ENCODE data around the gene RHAG.
"Not testable (repeated sequence)": the region's sequence is repeated elsewhere in the genome, so short reads cannot be mapped to it uniquely, and the experiment has no call there.

The RHAG gene

DNA sequence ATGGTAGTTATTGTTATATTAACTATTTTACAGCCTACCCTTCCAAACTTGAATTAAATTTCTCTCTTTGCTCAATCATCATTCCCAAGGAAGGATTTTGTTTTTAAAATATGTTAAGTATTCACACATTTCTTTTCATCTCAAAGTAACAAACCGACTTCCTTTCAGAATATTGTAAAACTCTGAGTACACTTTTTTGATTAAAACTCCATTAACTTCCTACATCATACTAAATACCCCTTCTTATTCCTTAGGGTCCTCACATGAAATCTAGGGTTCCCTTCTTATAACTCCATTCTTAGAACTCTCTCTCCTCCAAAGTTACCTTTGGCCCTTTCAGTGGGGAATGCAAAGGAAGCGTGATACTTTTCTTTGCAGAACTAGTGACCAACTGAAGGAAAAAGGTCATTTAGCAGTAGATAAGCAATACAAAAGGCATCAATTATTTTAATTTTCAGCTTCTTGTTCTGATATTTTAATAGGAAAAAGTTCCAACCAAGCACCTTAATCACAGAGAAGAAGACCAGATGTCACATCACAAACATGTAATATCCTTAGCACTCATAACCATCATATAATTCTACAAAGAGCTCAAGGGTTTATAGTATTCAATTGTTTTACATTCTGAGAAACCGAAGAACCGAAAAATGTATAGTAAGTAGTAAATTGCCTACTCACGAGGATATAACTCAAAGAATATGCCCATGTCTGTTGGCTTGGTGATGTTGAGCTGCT lies 494 bp downstream of the RHAG start:
- DNase-seq (ENCODE audit: low read depth in 2 of 2), result no peak

DNA sequence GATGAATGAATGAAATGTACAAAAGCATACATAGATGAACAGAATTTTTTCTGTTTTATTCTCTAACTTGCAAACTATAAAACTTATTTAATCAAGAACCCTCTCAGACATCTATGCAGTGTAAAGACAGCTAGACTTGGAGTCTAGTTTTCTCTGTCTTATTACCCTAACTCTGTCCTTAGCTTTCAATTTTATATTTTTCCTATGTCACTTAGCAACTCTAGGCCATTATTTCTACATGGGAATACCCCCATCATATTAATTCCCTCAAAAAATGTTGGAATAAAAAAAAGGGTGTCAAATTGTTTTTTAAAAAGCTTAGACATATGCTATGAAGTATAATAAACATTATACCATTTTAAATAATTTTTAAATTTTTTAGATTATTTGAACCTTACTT lies 1.2 kb downstream of the RHAG start:
- no peak for DNase-seq (ENCODE audit: low read depth in 2 of 2)

DNA sequence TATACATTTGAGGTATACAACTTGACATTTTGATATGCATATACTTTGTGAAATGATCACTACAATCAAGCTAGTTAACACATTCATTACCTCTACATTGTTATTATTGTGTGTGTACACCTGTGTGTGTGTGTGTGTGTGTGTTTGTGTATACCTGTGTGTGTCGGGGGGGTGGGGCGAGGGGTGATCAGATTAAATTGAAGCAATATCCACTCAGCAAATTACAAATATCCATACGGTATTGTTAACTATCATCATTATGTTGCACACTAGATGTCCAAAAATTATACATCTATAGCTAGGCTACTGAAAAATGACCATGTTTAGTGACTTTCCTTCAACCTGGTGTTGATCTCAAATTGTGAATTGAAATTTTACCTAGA lies 1.8 kb downstream of the RHAG start:
- DNase-seq (ENCODE audit: low read depth in 2 of 2), result no peak

- DNase-seq (ENCODE audit: low read depth in 2 of 2), result no peak
Observed at GRCh38 chr6:49634092-49634835, 2.4 kb downstream of the RHAG start.

DNA sequence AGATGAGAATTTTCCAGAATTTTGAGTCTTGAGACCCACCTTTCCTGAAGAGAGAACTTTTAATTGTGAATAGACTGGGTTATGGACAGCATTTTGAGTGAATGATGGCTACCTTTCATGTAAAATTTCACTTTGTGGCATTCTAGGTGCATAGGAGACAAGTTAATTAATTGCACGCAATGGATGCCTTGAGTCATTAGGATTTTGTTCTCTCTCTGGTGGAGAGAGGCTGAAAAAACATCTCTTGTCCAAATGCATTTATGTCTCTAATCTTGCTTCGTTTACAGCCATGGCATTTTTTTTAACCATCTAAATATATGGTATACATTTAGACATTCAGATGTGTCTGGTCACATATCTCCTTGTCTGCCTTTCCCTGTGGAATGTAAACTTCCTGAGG lies 3.1 kb downstream of the RHAG start:
- no peak for DNase-seq (ENCODE audit: low read depth in 2 of 2)

DNA sequence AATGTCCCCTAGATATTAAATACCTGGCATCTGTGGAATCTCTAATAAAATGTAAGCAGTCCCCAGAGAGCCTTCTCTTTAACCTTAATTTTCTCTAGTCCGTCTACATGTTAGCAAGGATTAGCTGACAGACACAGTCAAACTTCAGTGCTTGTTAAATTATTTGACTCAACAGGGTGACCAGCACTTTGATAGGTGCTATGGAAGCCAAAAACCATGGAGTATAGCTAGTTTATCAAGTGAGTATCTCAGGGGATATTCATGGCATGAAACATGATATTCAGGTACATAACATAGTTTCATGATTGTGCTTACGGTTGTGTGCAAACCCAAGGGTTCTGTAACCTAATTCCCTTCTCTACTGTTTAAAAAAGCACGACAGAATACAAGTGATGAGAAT lies 3.9 kb downstream of the RHAG start:
- DNase-seq (ENCODE audit: low read depth in 2 of 2), result no peak

DNA sequence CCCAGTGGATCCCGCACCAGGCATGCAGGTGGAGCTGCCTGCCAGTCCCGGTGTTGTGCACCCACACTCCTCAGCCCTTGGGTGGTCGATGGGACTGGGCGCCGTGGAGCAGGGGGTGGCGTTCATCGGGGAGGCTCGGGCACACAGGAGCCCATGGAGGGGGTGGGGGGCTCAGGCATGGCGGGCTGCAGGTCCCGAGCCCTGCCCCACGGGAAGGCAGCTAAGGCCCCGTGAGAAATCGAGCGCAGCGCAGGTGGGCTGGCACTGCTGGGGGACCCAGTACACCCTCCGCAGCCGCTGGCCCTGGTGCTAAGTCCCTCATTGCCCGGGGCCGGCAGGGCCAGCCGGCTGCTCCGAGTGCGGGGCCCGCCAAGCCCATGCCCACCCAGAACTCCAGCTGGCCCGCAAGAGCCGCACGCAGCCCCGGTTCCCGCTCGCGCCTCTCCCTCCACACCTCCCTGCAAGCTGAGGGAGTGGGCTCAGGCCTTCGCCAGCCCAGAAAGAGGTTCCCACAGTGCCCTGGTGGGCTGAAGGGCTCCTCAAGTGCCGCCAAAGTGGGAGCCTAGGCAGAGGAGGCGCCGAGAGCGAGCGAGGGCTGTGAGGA lies 7.1 kb downstream of the RHAG start:
- DNase-seq (ENCODE audit: low read depth in 2 of 2), result not testable (repeated sequence)

GRCh38 chr6:49626811-49627210 lies 9.8 kb downstream of the RHAG start:
- DNase-seq (ENCODE audit: low read depth in 2 of 2), result no peak

GRCh38 chr6:49618257-49618656 lies 18.4 kb downstream of the RHAG start:
- DNase-seq (ENCODE audit: low read depth in 2 of 2), result no peak

DNA sequence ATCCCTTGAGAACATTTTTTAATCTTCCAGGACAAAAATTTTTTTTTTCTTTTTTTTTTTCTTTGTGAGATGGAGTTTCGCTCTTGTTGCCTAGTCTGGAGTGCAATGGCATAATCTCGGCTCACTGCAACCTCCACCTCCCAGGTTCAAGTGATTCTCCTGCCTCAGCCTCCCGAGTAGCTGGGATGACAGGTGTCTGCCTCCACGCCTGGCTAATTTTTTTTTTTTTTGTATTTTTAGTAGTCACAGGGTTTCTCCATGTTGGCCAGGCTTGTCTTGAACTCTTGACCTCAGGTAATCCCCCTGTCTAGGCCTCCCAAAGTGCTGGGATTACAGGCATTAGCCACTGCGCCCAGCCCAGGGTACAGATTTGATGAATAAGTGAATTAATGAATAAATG lies 22.5 kb downstream of the RHAG start:
- not testable (repeated sequence) for DNase-seq (ENCODE audit: low read depth in 2 of 2)

DNA sequence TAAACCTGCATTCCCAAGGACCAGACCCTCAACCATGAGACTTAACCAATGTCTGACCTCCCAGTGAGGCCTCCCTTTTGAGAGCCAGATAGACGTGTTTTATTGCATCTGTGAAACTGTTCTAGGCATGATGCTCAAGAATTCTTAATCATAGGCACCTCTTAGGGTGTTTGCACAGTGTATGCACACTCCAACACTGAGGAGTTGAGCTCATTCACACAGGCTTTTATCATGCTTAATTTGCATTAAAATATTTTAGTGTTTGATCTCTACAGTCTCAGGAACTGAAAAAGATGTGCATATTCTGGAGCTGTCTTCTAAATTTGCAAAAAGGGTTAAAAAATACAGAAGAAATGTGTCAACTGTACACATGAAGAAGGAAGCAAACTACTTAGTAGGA lies 27.4 kb downstream of the RHAG start:
- DNase-seq (ENCODE audit: low read depth in 2 of 2), result no peak

DNA sequence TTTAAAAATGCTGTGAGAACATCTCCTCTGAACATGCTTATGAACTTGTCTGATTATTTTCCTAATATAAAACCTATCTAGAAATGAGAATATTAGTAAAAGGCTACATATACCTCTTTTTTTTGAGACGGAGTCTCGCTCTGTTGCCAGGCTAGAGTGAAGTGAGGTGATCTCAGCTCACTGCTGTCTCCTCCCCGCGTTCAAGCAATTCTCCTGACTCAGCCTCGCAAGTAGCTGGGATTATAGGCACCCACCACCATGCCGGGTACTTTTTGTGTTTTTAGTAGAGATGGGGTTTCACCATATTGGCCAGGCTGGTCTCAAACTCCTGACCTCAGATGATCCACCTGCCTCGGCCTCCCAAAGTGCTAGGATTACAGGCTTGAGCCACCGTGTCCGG lies 28.4 kb downstream of the RHAG start:
- DNase-seq (ENCODE audit: low read depth in 2 of 2), result not testable (repeated sequence)

- DNase-seq (ENCODE audit: low read depth in 2 of 2), result no peak
Observed at GRCh38 chr6:49607391-49607982, 29.2 kb downstream of the RHAG start.

DNA sequence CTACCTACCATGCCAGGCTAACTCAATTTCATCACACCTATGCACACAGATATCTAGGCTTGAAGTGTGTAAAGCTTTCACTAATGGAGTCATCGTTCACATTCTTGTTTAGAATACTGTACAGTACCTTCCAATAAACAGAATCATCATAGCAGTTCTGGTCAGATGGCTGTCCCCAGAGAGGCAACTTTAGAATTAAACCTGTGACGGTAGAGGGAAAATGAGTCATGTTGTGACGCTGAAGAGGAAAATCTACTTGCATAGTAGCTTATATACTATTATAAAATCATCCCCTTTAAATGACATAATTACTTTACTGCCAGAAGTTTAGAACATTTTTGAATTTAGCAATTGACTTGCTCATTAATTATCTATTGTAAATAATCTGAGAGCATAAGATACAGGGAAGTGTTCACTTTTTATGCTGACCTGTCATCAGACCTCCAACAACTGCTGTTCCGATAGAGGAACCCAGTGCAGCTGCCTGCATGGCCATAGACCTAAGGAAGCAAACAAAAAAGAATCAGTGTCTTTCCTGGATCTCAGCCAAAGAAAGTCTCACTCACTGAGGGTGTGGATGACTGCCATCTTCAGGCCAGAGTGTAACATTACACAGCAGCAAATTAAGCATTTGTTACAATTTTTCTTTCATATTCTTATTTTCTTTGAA lies 29.8 kb downstream of the RHAG start:
- DNase-seq (ENCODE audit: low read depth in 2 of 2), result peak; percentile 72 to 75

DNA sequence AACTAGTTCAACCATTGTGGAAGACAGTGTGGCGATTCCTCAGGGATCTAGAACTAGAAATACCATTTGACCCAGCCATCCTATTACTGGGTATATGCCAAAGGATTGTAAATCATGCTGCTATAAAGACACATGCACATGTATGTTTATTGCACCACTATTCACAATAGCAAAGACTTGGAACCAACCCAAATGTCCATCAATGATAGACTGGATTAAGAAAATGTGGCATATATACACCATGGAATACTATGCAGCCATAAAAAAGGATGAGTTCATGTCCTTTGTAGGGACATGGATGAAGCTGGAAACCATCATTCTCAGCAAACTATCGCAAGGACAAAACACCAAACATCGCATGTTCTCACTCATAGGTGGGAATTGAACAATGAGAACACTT lies 32.6 kb downstream of the RHAG start:
- DNase-seq (ENCODE audit: low read depth in 2 of 2), result not testable (repeated sequence)

- DNase-seq (ENCODE audit: low read depth in 2 of 2), result not testable (repeated sequence)
Observed at GRCh38 chr6:49587262-49587661, 49.4 kb downstream of the RHAG start.

- no peak for DNase-seq (ENCODE audit: low read depth in 2 of 2)
Observed at GRCh38 chr6:49582529-49582928, 54.1 kb downstream of the RHAG start.

DNA sequence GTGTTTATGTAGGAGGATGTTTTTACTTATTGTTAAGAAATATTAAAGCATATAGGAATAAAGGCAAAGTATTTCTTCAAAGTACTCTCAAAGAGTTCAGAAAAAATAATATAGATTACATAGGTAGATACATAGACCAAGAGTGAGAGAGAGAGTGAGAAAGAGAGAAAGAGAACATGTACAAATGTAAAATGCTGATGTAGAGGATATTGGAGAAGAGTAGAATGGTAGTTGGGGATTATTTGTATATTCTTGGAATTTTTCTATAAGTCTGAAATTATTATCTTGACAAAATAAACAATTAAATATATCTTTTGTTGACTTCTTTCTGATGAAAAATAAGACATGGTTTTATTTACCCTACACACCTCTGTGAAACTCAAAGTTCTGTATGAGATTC lies 57.0 kb downstream of the RHAG start:
- no peak for DNase-seq (ENCODE audit: low read depth in 2 of 2)

GRCh38 chr6:49576618-49577017 lies 60.0 kb downstream of the RHAG start:
- DNase-seq (ENCODE audit: low read depth in 2 of 2), result no peak

GRCh38 chr6:49570474-49571079 lies 66.1 kb downstream of the RHAG start:
- no peak for DNase-seq (ENCODE audit: low read depth in 2 of 2)

GRCh38 chr6:49565855-49566254 lies 70.8 kb downstream of the RHAG start:
- DNase-seq (ENCODE audit: low read depth in 2 of 2), result no peak

GRCh38 chr6:49565261-49565660 lies 71.4 kb downstream of the RHAG start:
- no peak for DNase-seq (ENCODE audit: low read depth in 2 of 2)

Data from fibroblast of skin of left quadriceps (primary cell).